Skin epidermis (tissue), 12 donors: ENCODE measurements around the gene SH3BGR.
"Not testable (repeated sequence)": the region's sequence is repeated elsewhere in the genome, so short reads cannot be mapped to it uniquely, and the experiment has no call there.

Experiments
- H3K27ac ChIP-seq, 21 experiments: fragments of 200-600 bp; sonication (generic) in 11 of 21; one replicate each; pipeline ENCODE4 v1.5.0; 2020; ENCODE audit warnings: mild to moderate bottlenecking in 3 of 21, inconsistent platforms in 2 of 21, moderate library complexity in 2 of 21
- H3K4me3 ChIP-seq, 7 experiments: fragments of 200-600 bp; sonication (generic) in 2 of 7; one replicate each; pipeline ENCODE4 v1.5.0; 2020; ENCODE audit warnings: inconsistent platforms in 2 of 7, mild to moderate bottlenecking in 2 of 7, moderate library complexity in 1 of 7

Gene SH3BGR

DNA sequence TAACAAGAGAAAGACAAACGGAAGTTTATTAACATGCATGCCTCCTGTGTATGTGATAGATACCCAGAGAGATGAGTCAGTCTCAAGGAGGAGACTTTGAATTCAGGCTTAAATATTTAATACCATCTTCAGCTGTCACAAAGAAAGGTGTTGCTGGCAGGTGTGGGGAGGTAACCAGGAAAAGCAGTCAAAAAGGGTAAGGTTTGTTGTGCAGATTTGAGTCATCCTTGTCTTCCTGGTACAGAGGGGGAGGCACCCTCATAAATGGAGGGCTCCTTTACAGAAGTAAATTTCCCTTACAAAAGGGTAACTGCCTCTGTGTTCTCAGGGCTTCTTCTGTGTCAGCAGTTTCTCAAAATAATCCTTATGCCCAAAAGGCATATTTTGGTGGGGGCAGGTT is 85.8 kb downstream of the SH3BGR start:
- no peak overlapping the region for H3K27ac ChIP-seq
- H3K4me3 ChIP-seq, result no peak overlapping the region

DNA sequence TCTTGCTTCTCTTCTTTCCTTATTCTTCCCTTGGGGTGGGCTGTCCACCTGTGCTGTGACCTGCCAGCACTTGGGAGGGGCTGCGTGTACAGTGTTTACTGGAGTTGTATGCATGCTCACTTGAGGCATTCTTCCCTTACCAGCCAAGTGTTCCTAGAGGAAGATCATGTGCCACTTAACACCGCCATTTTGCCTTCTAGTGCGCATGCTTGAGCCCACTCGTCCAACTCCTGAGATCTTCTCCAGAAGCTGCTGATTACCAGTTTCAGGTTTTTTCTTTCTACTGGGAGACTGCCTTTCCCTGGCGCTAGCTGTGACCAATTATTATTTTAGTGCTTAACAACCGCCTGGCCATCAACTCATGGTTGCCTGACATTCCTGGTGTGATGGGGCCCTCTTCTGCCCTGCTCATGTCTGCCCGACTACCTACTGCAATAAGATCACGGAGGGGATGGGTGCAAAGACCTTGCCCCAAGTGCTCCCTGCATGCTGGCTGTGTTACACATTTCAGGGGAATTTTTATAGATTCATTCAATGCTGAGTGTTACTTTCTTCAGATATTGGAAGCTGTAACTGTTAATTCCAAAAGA is 86.8 kb downstream of the SH3BGR start:
- no peak overlapping the region for H3K4me3 ChIP-seq
- H3K27ac ChIP-seq, result no peak overlapping the region

DNA sequence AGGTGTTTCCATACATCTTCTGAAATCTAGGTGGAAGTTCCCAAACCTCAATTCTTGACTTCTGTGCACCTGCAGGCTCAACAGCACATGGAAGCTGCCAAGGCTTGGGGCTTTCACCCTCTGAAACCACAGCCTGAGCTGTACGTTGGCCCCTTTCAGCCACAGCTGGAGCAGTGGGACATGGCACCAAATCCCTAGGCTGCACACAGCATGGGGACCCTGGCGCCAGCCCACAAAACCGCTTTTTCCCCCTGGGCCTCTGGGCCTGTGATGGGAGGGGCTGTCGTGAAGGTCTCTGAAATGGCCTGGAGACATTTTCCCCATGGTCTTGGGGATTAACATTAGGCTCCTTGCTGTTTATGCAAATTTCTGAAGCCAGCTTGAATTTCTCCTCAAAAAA is 88.6 kb downstream of the SH3BGR start:
- not testable (repeated sequence) for H3K27ac ChIP-seq, H3K4me3 ChIP-seq

DNA sequence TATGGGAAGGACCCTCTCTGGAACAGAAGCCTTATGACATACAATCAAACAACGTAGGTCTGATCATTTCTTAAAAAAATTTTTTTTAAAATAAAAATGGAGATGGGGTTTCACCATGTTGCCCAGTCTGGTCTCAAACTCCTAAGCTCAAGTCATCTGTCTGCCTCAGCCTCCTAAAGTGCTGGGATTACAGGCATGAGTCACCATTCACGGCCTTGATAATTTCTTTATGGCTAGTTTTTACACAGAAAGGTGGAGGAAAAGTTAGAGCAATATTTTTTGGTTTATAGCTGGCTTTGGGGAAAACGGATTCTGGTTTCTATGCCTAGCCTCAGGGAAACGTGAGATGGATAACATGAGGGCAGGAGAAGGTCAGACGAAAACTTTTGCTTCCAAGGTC is 91.0 kb downstream of the SH3BGR start:
- H3K27ac ChIP-seq, result no peak overlapping the region
- no peak overlapping the region for H3K4me3 ChIP-seq

DNA sequence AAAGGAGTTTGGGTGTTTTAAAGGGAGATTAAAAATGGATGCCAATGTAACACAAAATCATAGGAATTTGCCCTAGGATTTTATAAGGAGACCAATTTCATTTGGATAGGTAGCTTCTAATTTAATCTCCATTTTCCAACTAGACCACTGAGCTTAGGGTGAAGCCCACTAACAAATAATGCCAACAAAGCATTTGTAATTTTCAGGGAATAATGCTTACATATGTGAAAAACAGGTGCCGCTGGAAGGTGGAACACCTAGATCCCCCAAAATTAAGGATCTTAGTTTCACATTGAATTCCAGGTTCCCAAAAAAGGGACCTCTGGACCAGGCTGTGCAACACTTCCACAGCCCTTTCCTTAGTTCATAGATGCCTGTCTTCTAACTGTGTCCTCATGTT is 94.8 kb downstream of the SH3BGR start:
- H3K4me3 ChIP-seq, result no peak overlapping the region

DNA sequence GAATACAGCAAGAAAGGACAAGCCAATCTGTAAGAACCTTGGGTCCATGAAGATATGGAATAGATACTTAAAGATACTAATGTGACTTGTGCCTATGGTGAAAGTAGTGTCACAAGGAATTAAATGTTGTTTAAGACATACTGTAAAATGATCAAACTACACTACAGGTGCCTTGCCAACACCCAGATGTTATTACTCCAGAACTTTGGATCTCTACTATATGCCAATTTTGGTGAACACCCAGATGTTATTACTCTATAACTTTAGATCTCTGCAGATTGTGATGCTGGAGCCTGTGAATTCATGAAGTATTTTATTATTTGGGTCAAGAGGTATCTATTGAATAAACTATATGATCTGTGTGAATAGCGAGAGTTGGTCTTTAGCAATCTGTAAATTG is 101.1 kb downstream of the SH3BGR start:
- H3K4me3 ChIP-seq, result no peak overlapping the region
- no peak overlapping the region for H3K27ac ChIP-seq

More for the DNA sequence above, 94.8 kb downstream of the SH3BGR start:
- no peak overlapping the region for H3K27ac ChIP-seq

DNA sequence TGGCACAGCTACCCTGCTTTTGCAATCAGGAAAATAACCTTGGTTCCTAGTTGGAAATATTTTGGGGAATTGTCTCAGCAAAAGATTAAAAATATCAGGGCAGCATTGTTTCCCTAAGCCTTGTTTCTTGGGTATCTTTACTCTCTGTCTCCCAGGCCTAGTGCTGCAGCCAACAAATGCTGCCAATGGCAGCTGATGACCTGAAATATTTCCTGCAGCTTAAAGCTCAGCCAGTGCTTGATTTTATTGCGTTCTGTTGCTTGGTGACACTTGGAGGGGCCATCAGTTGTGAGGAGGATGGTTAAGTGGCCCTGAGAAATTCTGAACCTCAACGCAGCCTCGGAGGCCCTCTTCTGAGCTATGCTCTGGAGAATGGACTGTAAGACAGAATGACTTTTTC is 101.6 kb downstream of the SH3BGR start:
- H3K4me3 ChIP-seq, result no peak overlapping the region
- no peak overlapping the region for H3K27ac ChIP-seq

DNA sequence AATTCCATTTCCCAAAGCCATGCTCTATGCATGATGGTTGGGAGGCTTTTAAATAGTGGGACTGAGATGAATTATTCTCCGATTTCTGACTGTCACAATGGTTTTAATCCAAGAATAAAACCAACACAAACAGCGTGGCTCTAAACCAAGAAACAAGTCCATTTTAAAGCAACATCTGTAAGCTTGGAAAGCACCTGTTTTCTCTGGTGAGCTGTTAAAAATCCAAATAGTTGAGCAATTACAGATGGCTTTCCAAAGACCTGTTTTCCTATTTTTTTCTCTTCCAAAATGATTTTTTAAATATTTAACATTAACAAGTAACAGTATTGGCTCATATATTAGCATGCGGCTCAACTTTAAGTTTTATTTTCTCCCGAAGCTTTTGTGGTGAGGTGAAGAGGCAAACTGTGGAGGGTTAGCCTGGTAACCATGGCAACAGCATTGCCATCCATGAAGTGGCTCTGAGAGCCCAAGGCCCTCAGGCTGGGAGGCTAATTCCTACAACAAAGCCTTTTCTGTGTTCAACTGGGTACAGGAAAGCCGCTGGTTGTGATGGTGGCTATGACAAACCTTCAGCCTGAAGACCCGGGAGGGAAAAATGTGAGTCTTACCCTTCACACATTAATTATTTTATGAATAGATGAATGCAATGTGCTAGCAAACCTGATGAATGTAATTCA is 104.3 kb downstream of the SH3BGR start:
- Histone ChIP-seq H3K4me3 (no peak overlapping the region), H3K27ac (no peak overlapping the region)

DNA sequence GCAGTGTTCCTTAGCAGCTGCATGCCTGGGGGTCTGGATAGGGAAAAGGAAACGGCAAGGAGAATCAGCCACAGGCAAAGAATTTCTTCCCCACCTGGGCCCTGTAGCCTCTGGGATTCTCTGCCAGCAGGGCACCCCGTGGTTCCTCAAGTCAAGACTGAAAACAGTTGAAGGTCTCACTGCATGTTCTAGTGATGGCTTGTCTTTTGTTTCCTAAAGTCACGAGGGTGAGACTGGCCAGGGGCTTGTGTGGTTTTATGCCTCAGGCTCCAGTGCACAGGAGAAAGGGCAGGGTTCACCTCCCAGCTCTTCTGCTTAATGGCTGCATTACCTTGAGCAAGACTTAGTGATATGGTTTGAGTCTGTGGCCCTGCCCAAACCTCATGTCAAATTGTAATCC is 107.7 kb downstream of the SH3BGR start:
- Histone ChIP-seq H3K4me3 (no peak overlapping the region), H3K27ac (no peak overlapping the region)

DNA sequence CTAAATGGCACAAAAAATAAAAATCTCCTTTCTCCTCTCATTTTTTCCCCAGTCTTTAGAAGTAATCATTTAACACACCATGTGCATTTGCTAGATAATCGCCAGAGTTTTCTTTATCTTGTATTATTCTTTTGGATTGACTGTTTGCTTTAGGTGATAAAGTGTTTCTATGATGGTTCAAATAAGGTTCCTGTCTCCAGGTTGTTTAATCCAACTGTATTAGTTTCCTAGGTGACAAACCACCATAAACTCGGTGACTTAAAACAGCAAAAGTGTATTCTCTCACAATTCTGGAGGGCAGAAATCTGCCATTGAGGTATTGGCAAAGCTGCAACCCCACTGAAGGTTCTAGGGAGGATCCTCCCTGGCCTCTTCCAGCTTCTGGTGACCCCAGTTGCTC is 109.4 kb downstream of the SH3BGR start:
- Histone ChIP-seq H3K27ac (no peak overlapping the region), H3K4me3 (no peak overlapping the region)

DNA sequence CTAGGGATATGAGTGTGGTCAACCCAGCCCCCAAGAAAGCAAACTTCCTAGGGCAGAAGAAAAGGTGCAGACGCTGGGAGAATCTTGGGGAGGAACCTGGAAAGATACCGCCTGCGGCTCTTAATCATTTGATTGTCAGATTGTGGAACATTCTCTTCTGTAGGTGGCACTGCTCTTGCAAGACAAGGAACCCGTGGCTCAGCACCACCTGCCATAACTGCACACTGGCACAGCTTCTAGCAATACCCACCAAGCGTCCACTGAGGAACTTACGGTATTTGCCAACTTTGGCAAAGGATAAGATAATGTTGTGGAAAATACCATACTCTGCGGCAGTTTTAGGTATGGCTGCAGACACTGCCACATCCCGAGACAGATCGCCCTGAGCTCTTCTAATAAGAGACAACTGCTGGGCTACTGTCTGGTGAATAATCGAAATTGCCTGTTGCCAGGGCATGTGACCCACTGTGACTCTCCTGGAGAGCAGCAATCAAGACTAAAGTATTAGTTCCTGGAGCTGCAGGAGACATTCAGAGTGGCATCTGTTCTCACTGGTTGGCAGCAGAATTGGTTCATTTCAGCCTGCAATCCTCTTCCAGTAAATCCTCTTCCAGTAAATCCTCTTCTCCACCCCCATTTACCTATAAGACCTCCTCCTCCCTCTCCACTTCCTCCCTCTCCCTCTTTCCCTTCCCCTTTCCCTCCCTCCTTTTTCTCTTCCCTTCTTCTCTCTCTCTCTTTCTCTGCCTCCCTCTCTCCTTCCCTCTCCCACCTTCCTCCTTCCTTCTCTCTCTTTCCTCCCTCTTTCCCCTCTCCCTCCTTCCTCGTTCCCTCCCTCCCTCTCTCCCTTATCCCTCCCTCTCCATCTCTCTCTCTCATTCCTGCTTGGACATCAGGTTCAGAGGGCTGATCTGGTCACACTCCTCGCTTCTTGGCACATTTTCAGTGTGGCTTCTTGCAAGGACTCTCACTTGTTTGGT is 111.3 kb downstream of the SH3BGR start:
- no peak overlapping the region for H3K27ac ChIP-seq
- no peak overlapping the region for H3K4me3 ChIP-seq

DNA sequence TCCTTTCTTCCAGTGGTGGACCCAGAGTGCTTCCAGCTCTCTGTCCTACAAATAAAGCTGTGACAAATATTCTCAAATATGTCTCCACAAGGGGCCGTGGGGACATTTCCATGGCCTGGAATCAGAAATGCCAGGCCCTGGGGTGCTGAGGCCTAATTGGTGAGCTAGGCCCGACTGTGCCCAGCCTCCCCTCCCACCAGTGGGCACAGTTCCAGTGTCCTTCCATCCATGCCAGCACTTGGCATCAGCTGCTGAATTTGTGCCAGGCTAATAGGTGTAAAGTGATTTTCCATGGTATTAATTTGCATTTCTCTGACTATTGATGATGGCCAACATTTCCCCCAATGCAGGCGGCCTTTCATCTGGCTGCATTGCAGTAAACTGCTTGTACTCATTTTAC is 112.4 kb downstream of the SH3BGR start:
- no peak overlapping the region for H3K27ac ChIP-seq
- H3K4me3 ChIP-seq, result no peak overlapping the region
